ENCODE measurements around the gene ARL5B.

Gene ARL5B

GRCh38 chr10:18647151-18647550, 12.1 kb upstream of the ARL5B start:
- no peak for DNase-seq
- Histone ChIP-seq H3K4me3 (ENCODE audit: control insufficient read depth in 1 of 7, extremely low read depth in 1 of 7, insufficient read depth in 4 of 7, low read depth in 2 of 7, low read length in 6 of 7) (no peak overlapping the region), H3K36me3 (ENCODE audit: control insufficient read depth in 4 of 4, insufficient read depth in 4 of 4, low read length in 3 of 4) (peaks cover 5 to 6% (median 6%) of the 10 kb centered on the region in 4 experiments), H3K27ac (ENCODE audit: insufficient read depth in 1 of 2, low read depth in 1 of 2, low read length in 2 of 2, poor library complexity in 1 of 2, severe bottlenecking in 2 of 2) (no peak overlapping the region), H3K27me3 (replicated peaks in 2 of 5; ENCODE audit: control insufficient read depth in 4 of 5, insufficient read depth in 5 of 5, low read length in 4 of 5) (no peaks in the 10 kb centered on the region), H3K4me1 (ENCODE audit: control extremely low read depth in 1 of 4, control insufficient read depth in 4 of 4, insufficient read depth in 4 of 4, low read length in 3 of 4) (peaks cover 8 to 27% (median 16%) of the 10 kb centered on the region in 4 experiments), H3K9me3 (ENCODE audit: control extremely low read depth in 1 of 5, control insufficient read depth in 4 of 5, insufficient read depth in 2 of 5, low read depth in 1 of 5, low read length in 4 of 5) (no peaks in the 10 kb centered on the region)
- CTCF ChIA-PET = interaction anchor here (1.2 kb wide), 1 partner anchor 13 kb away, joined by 3 read pairs; no protein-coding TSS in a partner anchor
- POLR2A ChIA-PET = no interaction called here
- WGBS (ENCODE audit: insufficient coverage) = no CpG with 5 or more reads among the region's 2 CpGs

- DNase-seq = no peak
- WGBS (ENCODE audit: insufficient coverage) = 78% methylated on average over 2 of the region's 3 CpGs
- Histone ChIP-seq H3K4me3 (ENCODE audit: control insufficient read depth in 1 of 7, extremely low read depth in 1 of 7, insufficient read depth in 4 of 7, low read depth in 2 of 7, low read length in 6 of 7) (no peak overlapping the region), H3K27me3 (replicated peaks in 2 of 5; ENCODE audit: control insufficient read depth in 4 of 5, insufficient read depth in 5 of 5, low read length in 4 of 5) (no peaks in the 10 kb centered on the region), H3K9me3 (ENCODE audit: control extremely low read depth in 1 of 5, control insufficient read depth in 4 of 5, insufficient read depth in 2 of 5, low read depth in 1 of 5, low read length in 4 of 5) (no peaks in the 10 kb centered on the region), H3K27ac (ENCODE audit: insufficient read depth in 1 of 2, low read depth in 1 of 2, low read length in 2 of 2, poor library complexity in 1 of 2, severe bottlenecking in 2 of 2) (peak overlapping the region in 1 of 2 experiments; percentile 35), H3K36me3 (ENCODE audit: control insufficient read depth in 4 of 4, insufficient read depth in 4 of 4, low read length in 3 of 4) (peaks cover 5 to 6% (median 6%) of the 10 kb centered on the region in 4 experiments), H3K4me1 (ENCODE audit: control extremely low read depth in 1 of 4, control insufficient read depth in 4 of 4, insufficient read depth in 4 of 4, low read length in 3 of 4) (peaks cover 8 to 29% (median 16%) of the 10 kb centered on the region in 4 experiments)
- ChIA-PET CTCF (interaction anchor here (1.2 kb wide), 1 partner anchor 14 kb away, joined by 3 read pairs; no protein-coding TSS in a partner anchor), POLR2A (interaction anchor here (2.4 kb wide), 1 partner anchor 11 kb away, joined by 12 read pairs; the partner anchor contains the start of gene ARL5B)
Observed at GRCh38 chr10:18647945-18648344, 11.3 kb upstream of the ARL5B start.

GRCh38 chr10:18649364-18649959, 9.8 kb upstream of the ARL5B start:
- peaks cover 2 to 12% (median 4%) of the 10 kb centered on the region in 4 experiments for H3K36me3 ChIP-seq (ENCODE audit: control insufficient read depth in 4 of 4, insufficient read depth in 4 of 4, low read length in 3 of 4)
- peak overlapping the region in 2 of 7 experiments; percentile 79 to 91 for H3K4me3 ChIP-seq (ENCODE audit: control insufficient read depth in 1 of 7, extremely low read depth in 1 of 7, insufficient read depth in 4 of 7, low read depth in 2 of 7, low read length in 6 of 7)
- no peak for DNase-seq
- no peaks in the 10 kb centered on the region for H3K27me3 ChIP-seq (replicated peaks in 2 of 5; ENCODE audit: control insufficient read depth in 4 of 5, insufficient read depth in 5 of 5, low read length in 4 of 5)
- POLR2A ChIA-PET = interaction anchor here (0.6 to 2.4 kb wide), 2 partner anchors 9 to 15 kb away, joined by 5 to 12 read pairs; partner anchors contain the start of gene ARL5B
- CTCF ChIA-PET = no interaction called here
- H3K27ac ChIP-seq (ENCODE audit: insufficient read depth in 1 of 2, low read depth in 1 of 2, low read length in 2 of 2, poor library complexity in 1 of 2, severe bottlenecking in 2 of 2) = peak overlapping the region in 1 of 2 experiments; percentile 96
- no peaks in the 10 kb centered on the region for H3K9me3 ChIP-seq (ENCODE audit: control extremely low read depth in 1 of 5, control insufficient read depth in 4 of 5, insufficient read depth in 2 of 5, low read depth in 1 of 5, low read length in 4 of 5)
- H3K4me1 ChIP-seq (ENCODE audit: control extremely low read depth in 1 of 4, control insufficient read depth in 4 of 4, insufficient read depth in 4 of 4, low read length in 3 of 4) = peaks cover 8 to 29% (median 16%) of the 10 kb centered on the region in 4 experiments
- 100% methylated on average over 2 of the region's 7 CpGs for WGBS (ENCODE audit: insufficient coverage)

GRCh38 chr10:18650404-18650997, 8.7 kb upstream of the ARL5B start:
- POLR2A ChIA-PET = interaction anchor here (0.7 kb wide), 1 partner anchor 205 kb away, joined by 3 read pairs; no protein-coding TSS in a partner anchor
- H3K27me3 ChIP-seq (replicated peaks in 2 of 5; ENCODE audit: control insufficient read depth in 4 of 5, insufficient read depth in 5 of 5, low read length in 4 of 5) = no peaks in the 10 kb centered on the region
- peaks cover 8 to 29% (median 16%) of the 10 kb centered on the region in 4 experiments for H3K4me1 ChIP-seq (ENCODE audit: control extremely low read depth in 1 of 4, control insufficient read depth in 4 of 4, insufficient read depth in 4 of 4, low read length in 3 of 4)
- no peaks in the 10 kb centered on the region for H3K9me3 ChIP-seq (ENCODE audit: control extremely low read depth in 1 of 5, control insufficient read depth in 4 of 5, insufficient read depth in 2 of 5, low read depth in 1 of 5, low read length in 4 of 5)
- H3K36me3 ChIP-seq (ENCODE audit: control insufficient read depth in 4 of 4, insufficient read depth in 4 of 4, low read length in 3 of 4) = peaks cover 0 to 13% (median 4%) of the 10 kb centered on the region in 4 experiments
- WGBS (ENCODE audit: insufficient coverage) = 10% methylated on average over 4 of the region's 6 CpGs
- peak overlapping the region in 6 of 7 experiments; percentile 79 to 100 (median 88) for H3K4me3 ChIP-seq (ENCODE audit: control insufficient read depth in 1 of 7, extremely low read depth in 1 of 7, insufficient read depth in 4 of 7, low read depth in 2 of 7, low read length in 6 of 7)
- CTCF ChIA-PET = interaction anchor here (0.7 kb wide), 1 partner anchor 11 kb away, joined by 4 read pairs; no protein-coding TSS in a partner anchor
- H3K27ac ChIP-seq (ENCODE audit: insufficient read depth in 1 of 2, low read depth in 1 of 2, low read length in 2 of 2, poor library complexity in 1 of 2, severe bottlenecking in 2 of 2) = peak overlapping the region; percentile 91 to 96
- DNase-seq = peak in 1 of 3 donors; percentile 12

- Histone ChIP-seq H3K36me3 (ENCODE audit: control insufficient read depth in 4 of 4, insufficient read depth in 4 of 4, low read length in 3 of 4) (peaks cover 0 to 11% (median 1%) of the 10 kb centered on the region in 4 experiments), H3K27me3 (replicated peaks in 2 of 5; ENCODE audit: control insufficient read depth in 4 of 5, insufficient read depth in 5 of 5, low read length in 4 of 5) (no peaks in the 10 kb centered on the region), H3K4me1 (ENCODE audit: control extremely low read depth in 1 of 4, control insufficient read depth in 4 of 4, insufficient read depth in 4 of 4, low read length in 3 of 4) (peaks cover 8 to 29% (median 16%) of the 10 kb centered on the region in 4 experiments), H3K4me3 (ENCODE audit: control insufficient read depth in 1 of 7, extremely low read depth in 1 of 7, insufficient read depth in 4 of 7, low read depth in 2 of 7, low read length in 6 of 7) (peak within 1 kb of the TSS; percentile 61 to 100 (median 88)), H3K9me3 (ENCODE audit: control extremely low read depth in 1 of 5, control insufficient read depth in 4 of 5, insufficient read depth in 2 of 5, low read depth in 1 of 5, low read length in 4 of 5) (no peaks in the 10 kb centered on the region), H3K27ac (ENCODE audit: insufficient read depth in 1 of 2, low read depth in 1 of 2, low read length in 2 of 2, poor library complexity in 1 of 2, severe bottlenecking in 2 of 2) (peak within 1 kb of the TSS; percentile 91 to 96)
- 0% methylated on average over 29 of the region's 39 CpGs for WGBS (ENCODE audit: insufficient coverage)
- POLR2A ChIA-PET = interaction anchor here (0.6 to 1.0 kb wide), 2 partner anchors 8 to 124 kb away, joined by 3 to 4 read pairs; no protein-coding TSS in a partner anchor
- peak; percentile 97 to 98 (median 97) for DNase-seq
- CTCF ChIA-PET = interaction anchor here (0.7 kb wide), 1 partner anchor 14 kb away, joined by 4 read pairs; no protein-coding TSS in a partner anchor
Observed at GRCh38 chr10:18651324-18652007, 7.8 kb upstream of the ARL5B start, which contains the start of gene NSUN6. NSUN6 (minus strand) TSS chr10:18651587; CDS start chr10:18651203, 384 bp downstream.

- CTCF ChIA-PET = no interaction called here
- no peak overlapping the region for H3K27ac ChIP-seq (ENCODE audit: insufficient read depth in 1 of 2, low read depth in 1 of 2, low read length in 2 of 2, poor library complexity in 1 of 2, severe bottlenecking in 2 of 2)
- H3K4me1 ChIP-seq (ENCODE audit: control extremely low read depth in 1 of 4, control insufficient read depth in 4 of 4, insufficient read depth in 4 of 4, low read length in 3 of 4) = peaks cover 9 to 34% (median 17%) of the 10 kb centered on the region in 4 experiments
- WGBS (ENCODE audit: insufficient coverage) = no CpG with 5 or more reads among the region's 3 CpGs
- peaks cover 0 to 8% (median 0%) of the 10 kb centered on the region in 4 experiments for H3K36me3 ChIP-seq (ENCODE audit: control insufficient read depth in 4 of 4, insufficient read depth in 4 of 4, low read length in 3 of 4)
- POLR2A ChIA-PET = no interaction called here
- no peaks in the 10 kb centered on the region for H3K27me3 ChIP-seq (replicated peaks in 2 of 5; ENCODE audit: control insufficient read depth in 4 of 5, insufficient read depth in 5 of 5, low read length in 4 of 5)
- no peak overlapping the region for H3K4me3 ChIP-seq (ENCODE audit: control insufficient read depth in 1 of 7, extremely low read depth in 1 of 7, insufficient read depth in 4 of 7, low read depth in 2 of 7, low read length in 6 of 7)
- no peak for DNase-seq
- no peaks in the 10 kb centered on the region for H3K9me3 ChIP-seq (ENCODE audit: control extremely low read depth in 1 of 5, control insufficient read depth in 4 of 5, insufficient read depth in 2 of 5, low read depth in 1 of 5, low read length in 4 of 5)
Observed at GRCh38 chr10:18653112-18653511, 6.1 kb upstream of the ARL5B start.

Data from common myeloid progenitor, CD34-positive (primary cell).